HEK293 (cell line): Measurements from ENCODE around the gene RGS9.

Source experiments
- CTCF ChIA-PET: fragments of 350-600 bp; formaldehyde crosslinking; extraction: SDS; loops from one replicate; lab custom pipeline; 2021; ENCODE audit warnings: antibody characterized with exemption; lab: Yijun Ruan, JAX
- POLR2A ChIA-PET: fragments of 300-600 bp; formaldehyde crosslinking; extraction: SDS; loops from one replicate; lab custom pipeline; 2020; ENCODE audit warnings: antibody characterized with exemption, inconsistent platforms; lab: Yijun Ruan, JAX
- H3K27ac ChIP-seq: fragments of 200-500 bp; sonication (Bioruptor generic); 2 replicates; pipeline ENCODE4 v1.5.1; 2014; ENCODE audit warnings: low read depth, low read length, control low read depth, inconsistent platforms; ENCODE audit errors: extremely low read depth
- H3K36me3 ChIP-seq, 2 experiments: fragments of 200-500 bp in 1 of 2; sonication (Bioruptor generic) in 1 of 2; 1 replicate in 1 of 2; 2 replicates in 1 of 2; pipeline ENCODE4 v1.5.1; 2014 to 2017; ENCODE audit warnings: inconsistent platforms in 2 of 2, low read length in 2 of 2; ENCODE audit not compliant: control insufficient read depth in 2 of 2, insufficient read depth in 1 of 2
- H3K4me1 ChIP-seq: fragments of 200-500 bp; sonication (Bioruptor generic); 2 replicates; pipeline ENCODE4 v1.5.1; 2014; ENCODE audit warnings: mild to moderate bottlenecking, low read length, inconsistent platforms; ENCODE audit not compliant: control insufficient read depth, insufficient read depth
- H3K4me3 ChIP-seq: 2 replicates; pipeline ENCODE4 v1.5.1; 2011; ENCODE audit warnings: low read depth, mild to moderate bottlenecking, control low read depth, low read length, moderate library complexity
- H3K9me3 ChIP-seq: fragments of 200-500 bp; sonication (Bioruptor generic); 2 replicates; pipeline ENCODE4 v1.5.1; 2014; ENCODE audit warnings: low read depth, low read length, inconsistent platforms; ENCODE audit not compliant: control insufficient read depth, insufficient read depth
- MEIS1 ChIP-seq: sonication (generic); formaldehyde crosslinking; IDR thresholded peaks from 2 replicates; pipeline ENCODE4 v1.8.1; 2022; ENCODE audit warnings: missing genetic modification reagents, mild to moderate bottlenecking, borderline replicate concordance
- WT1 ChIP-seq: fragments of 450-650 bp; formaldehyde crosslinking; IDR thresholded peaks from 2 replicates; pipeline ENCODE4 v1.5.1; 2016; ENCODE audit warnings: missing biosample characterization, missing genetic modification characterization
- ZBTB11 ChIP-seq: fragments of 450-650 bp; formaldehyde crosslinking; conservative IDR thresholded peaks from 2 replicates; pipeline ENCODE4 v1.5.1; 2016; ENCODE audit warnings: low read depth, missing biosample characterization, missing genetic modification characterization
- ZBTB49 ChIP-seq: fragments of 450-650 bp; formaldehyde crosslinking; IDR thresholded peaks from 2 replicates; pipeline ENCODE4 v1.5.1; 2016; ENCODE audit warnings: missing biosample characterization, missing genetic modification characterization, low read depth
- ZBTB6 ChIP-seq: fragments of 450-650 bp; formaldehyde crosslinking; IDR thresholded peaks from 2 replicates; pipeline ENCODE4 v1.5.1; 2017; ENCODE audit warnings: missing biosample characterization, missing genetic modification characterization
- ZBTB7A ChIP-seq: fragments of 450-650 bp; formaldehyde crosslinking; IDR thresholded peaks from 2 replicates; pipeline ENCODE4 v1.5.1; 2016; ENCODE audit warnings: low read depth, missing biosample characterization, missing genetic modification characterization
- ZBTB8A ChIP-seq: fragments of 450-650 bp; formaldehyde crosslinking; IDR thresholded peaks from 2 replicates; pipeline ENCODE4 v1.5.1; 2016; ENCODE audit warnings: missing biosample characterization, missing genetic modification characterization
- ZFP37 ChIP-seq: fragments of 450-650 bp; formaldehyde crosslinking; IDR thresholded peaks from 2 replicates; pipeline ENCODE4 v1.5.1; 2016; ENCODE audit warnings: missing biosample characterization, missing genetic modification characterization
- ZNF211 ChIP-seq: fragments of 450-650 bp; formaldehyde crosslinking; IDR thresholded peaks from 2 replicates; pipeline ENCODE4 v1.5.1; 2016; ENCODE audit warnings: low read depth, missing biosample characterization, missing genetic modification characterization
- ZNF274 ChIP-seq, 2 experiments: fragments of 200-500 bp in 1 of 2; fragments of 450-650 bp in 1 of 2; sonication (Bioruptor generic) in 1 of 2; formaldehyde crosslinking in 1 of 2; IDR thresholded peaks; 2 replicates each; pipeline versions ENCODE4 v1.5.1 to v1.6.1; 2014 to 2016; ENCODE audit warnings: borderline replicate concordance in 1 of 2, inconsistent platforms in 1 of 2, low read length in 1 of 2, missing biosample characterization in 1 of 2, missing genetic modification characterization in 1 of 2
- ZNF354C ChIP-seq: fragments of 450-650 bp; formaldehyde crosslinking; IDR thresholded peaks from 2 replicates; pipeline ENCODE4 v1.5.1; 2016; ENCODE audit warnings: missing biosample characterization, missing genetic modification characterization, low read depth, borderline replicate concordance
- ZNF394 ChIP-seq: fragments of 450-650 bp; formaldehyde crosslinking; IDR thresholded peaks from 2 replicates; pipeline ENCODE4 v1.5.1; 2016; ENCODE audit warnings: missing biosample characterization, missing genetic modification characterization, mild to moderate bottlenecking, moderate library complexity, borderline replicate concordance
- ZNF433 ChIP-seq: fragments of 450-650 bp; formaldehyde crosslinking; IDR thresholded peaks from 2 replicates; pipeline ENCODE4 v1.5.1; 2016; ENCODE audit warnings: missing biosample characterization, missing genetic modification characterization, low read depth
- ZNF510 ChIP-seq: fragments of 450-650 bp; formaldehyde crosslinking; IDR thresholded peaks from 2 replicates; pipeline ENCODE4 v1.5.1; 2018; ENCODE audit warnings: mild to moderate bottlenecking, missing genetic modification characterization, missing biosample characterization; ENCODE audit not compliant: insufficient replicate concordance
- ZNF513 ChIP-seq: fragments of 450-650 bp; IDR thresholded peaks from 2 replicates; pipeline ENCODE4 v1.5.1; 2018; ENCODE audit warnings: missing biosample characterization, missing genetic modification characterization
- ZNF629 ChIP-seq: fragments of 450-650 bp; formaldehyde crosslinking; IDR thresholded peaks from 2 replicates; pipeline ENCODE4 v1.5.1; 2017; ENCODE audit warnings: missing biosample characterization, missing genetic modification characterization
- TF ChIP-seq, protein P1 (sequence below): fragments of 450-650 bp; formaldehyde crosslinking; IDR thresholded peaks from 2 replicates; pipeline ENCODE4 v1.5.1; 2016; ENCODE audit warnings: missing biosample characterization, missing genetic modification characterization, borderline replicate concordance
- TF ChIP-seq, protein P2 (sequence below): fragments of 450-650 bp; formaldehyde crosslinking; IDR thresholded peaks from 2 replicates; pipeline ENCODE4 v1.5.1; 2016; ENCODE audit warnings: missing biosample characterization, missing genetic modification characterization

RGS9 gene

DNA sequence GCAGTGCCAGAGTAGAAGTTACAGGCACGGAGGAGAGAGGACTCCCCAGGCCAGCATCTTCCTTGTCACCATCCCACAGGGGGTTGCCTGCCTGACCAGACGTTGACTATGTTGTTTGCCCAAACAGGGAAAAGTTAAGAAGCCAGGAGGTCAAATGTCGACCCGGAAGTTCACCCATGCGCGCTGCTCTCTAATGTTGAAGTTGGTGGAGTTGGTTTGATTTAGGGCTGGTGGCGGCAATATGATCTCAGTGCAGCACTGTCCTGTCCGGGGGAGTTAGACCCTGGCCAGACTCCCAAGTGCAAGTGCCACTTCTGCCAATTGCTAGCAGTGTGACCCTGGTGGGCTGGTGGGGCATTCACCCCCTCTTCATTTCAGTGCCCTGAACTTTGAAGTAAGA, 30.4 kb downstream of the RGS9 start (continued):
- TF ChIP-seq ZNF510 (tag by site-specific recombination) = no peak
- TF ChIP-seq, all 188 proteins: peak for 0

DNA sequence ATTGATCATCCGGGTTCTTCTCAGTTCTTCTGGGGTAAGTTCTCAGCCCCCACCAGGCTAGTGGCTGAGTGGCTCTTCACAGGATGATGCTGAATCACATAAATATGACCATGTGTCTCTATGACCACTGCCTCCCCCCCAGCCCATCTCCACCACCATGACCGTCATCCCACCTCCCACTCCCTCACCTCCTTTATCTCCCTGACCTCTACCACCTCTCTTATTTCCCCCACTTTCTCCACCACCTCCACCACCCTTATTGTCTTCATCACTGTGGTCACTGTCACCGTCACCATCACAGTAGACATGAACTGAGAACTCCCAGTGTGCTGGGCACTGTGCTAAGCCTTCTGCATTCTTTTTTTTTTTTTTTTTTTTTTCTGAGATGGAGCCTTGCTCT, 32.5 kb downstream of the RGS9 start:
- POLR2A ChIA-PET = no interaction called here
- H3K9me3 ChIP-seq = no peaks in the 10 kb centered on the region
- no peaks in the 10 kb centered on the region for H3K4me1 ChIP-seq
- H3K27ac ChIP-seq = no peak overlapping the region
- no peak for TF ChIP-seq ZNF211 (tag by site-specific recombination)
- TF ChIP-seq WT1 (tag by site-specific recombination) = no peak
- no peak for TF ChIP-seq ZBTB7A
- TF ChIP-seq MEIS1 (CRISPR knock-in tag) = no peak
- no peak for TF ChIP-seq ZBTB8A (tag by site-specific recombination)
- TF ChIP-seq ZNF394 (tag by site-specific recombination) = no peak
- TF ChIP-seq, protein P1, sequence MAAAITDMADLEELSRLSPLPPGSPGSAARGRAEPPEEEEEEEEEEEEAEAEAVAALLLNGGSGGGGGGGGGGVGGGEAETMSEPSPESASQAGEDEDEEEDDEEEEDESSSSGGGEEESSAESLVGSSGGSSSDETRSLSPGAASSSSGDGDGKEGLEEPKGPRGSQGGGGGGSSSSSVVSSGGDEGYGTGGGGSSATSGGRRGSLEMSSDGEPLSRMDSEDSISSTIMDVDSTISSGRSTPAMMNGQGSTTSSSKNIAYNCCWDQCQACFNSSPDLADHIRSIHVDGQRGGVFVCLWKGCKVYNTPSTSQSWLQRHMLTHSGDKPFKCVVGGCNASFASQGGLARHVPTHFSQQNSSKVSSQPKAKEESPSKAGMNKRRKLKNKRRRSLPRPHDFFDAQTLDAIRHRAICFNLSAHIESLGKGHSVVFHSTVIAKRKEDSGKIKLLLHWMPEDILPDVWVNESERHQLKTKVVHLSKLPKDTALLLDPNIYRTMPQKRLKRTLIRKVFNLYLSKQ (tag by site-specific recombination) = no peak
- no peak for TF ChIP-seq ZNF433 (tag by site-specific recombination)
- TF ChIP-seq ZNF274 (IDR thresholded peaks at IDR 0.05; ENCODE audit: low read length) = no peak
- no peak for TF ChIP-seq ZNF274 (tag by site-specific recombination; IDR thresholded peaks at IDR 0.05; ENCODE audit: borderline replicate concordance)
- no peak for TF ChIP-seq ZBTB6 (tag by site-specific recombination)
- no peak for TF ChIP-seq ZBTB11 (tag by site-specific recombination)
- TF ChIP-seq, protein P2, sequence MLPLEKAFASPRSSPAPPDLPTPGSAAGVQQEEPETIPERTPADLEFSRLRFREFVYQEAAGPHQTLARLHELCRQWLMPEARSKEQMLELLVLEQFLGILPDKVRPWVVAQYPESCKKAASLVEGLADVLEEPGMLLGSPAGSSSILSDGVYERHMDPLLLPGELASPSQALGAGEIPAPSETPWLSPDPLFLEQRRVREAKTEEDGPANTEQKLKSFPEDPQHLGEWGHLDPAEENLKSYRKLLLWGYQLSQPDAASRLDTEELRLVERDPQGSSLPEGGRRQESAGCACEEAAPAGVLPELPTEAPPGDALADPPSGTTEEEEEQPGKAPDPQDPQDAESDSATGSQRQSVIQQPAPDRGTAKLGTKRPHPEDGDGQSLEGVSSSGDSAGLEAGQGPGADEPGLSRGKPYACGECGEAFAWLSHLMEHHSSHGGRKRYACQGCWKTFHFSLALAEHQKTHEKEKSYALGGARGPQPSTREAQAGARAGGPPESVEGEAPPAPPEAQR (tag by site-specific recombination) = no peak
- TF ChIP-seq ZFP37 (tag by site-specific recombination) = no peak
- TF ChIP-seq ZBTB49 (tag by site-specific recombination) = no peak
- TF ChIP-seq ZNF513 = no peak
- TF ChIP-seq ZNF629 (tag by site-specific recombination) = no peak
- no peak for TF ChIP-seq ZNF354C (tag by site-specific recombination)
- H3K4me3 ChIP-seq = no peak overlapping the region
- H3K36me3 ChIP-seq = no peaks in the 10 kb centered on the region
- CTCF ChIA-PET = no interaction called here
